Smooth muscle cell (in vitro differentiated cells): ENCODE results near the gene KANSL1. TPM values are rescaled to one million over a fixed set of nuclear protein-coding genes. Genes with fewer than 3 reads are reported as not detected.

Experiments used
- DNase-seq: peaks from one replicate; lab custom pipeline; 2025; ENCODE audit not compliant: unreplicated experiment; lab: John Stamatoyannopoulos, UW
- H2AFZ ChIP-seq: fragments of 200-600 bp; sonication (generic); 2 replicates; pipeline ENCODE4 v1.6.0; 2016; ENCODE audit warnings: antibody characterized with exemption, low read depth, mild to moderate bottlenecking
- H3F3A ChIP-seq: fragments of 200-600 bp; sonication (generic); 2 replicates; pipeline ENCODE4 v1.6.0; 2017; ENCODE audit warnings: antibody characterized with exemption, low read depth
- H3K27ac ChIP-seq: fragments of 200-600 bp; sonication (generic); 2 replicates; pipeline ENCODE4 v1.5.1; 2016; ENCODE audit warnings: low read depth, mild to moderate bottlenecking
- H3K27me3 ChIP-seq: fragments of 200-600 bp; sonication (generic); 2 replicates; pipeline ENCODE4 v1.6.1; 2016; ENCODE audit warnings: low read depth, mild to moderate bottlenecking
- H3K36me3 ChIP-seq: fragments of 200-600 bp; sonication (generic); 2 replicates; pipeline ENCODE4 v1.5.1; 2016; ENCODE audit warnings: low read depth
- H3K4me1 ChIP-seq: fragments of 200-600 bp; sonication (generic); 2 replicates; pipeline ENCODE4 v1.5.1; 2016; ENCODE audit warnings: low read depth
- H3K4me2 ChIP-seq: fragments of 200-600 bp; sonication (generic); 2 replicates; pipeline ENCODE4 v1.6.0; 2016; ENCODE audit warnings: mild to moderate bottlenecking
- H3K4me3 ChIP-seq: fragments of 200-600 bp; sonication (generic); 2 replicates; pipeline ENCODE4 v1.5.1; 2016; ENCODE audit warnings: mild to moderate bottlenecking
- H3K79me2 ChIP-seq: fragments of 200-600 bp; sonication (generic); 2 replicates; pipeline ENCODE4 v1.6.0; 2016; ENCODE audit warnings: low read depth, mild to moderate bottlenecking
- H3K9ac ChIP-seq: fragments of 200-600 bp; sonication (generic); 2 replicates; pipeline ENCODE4 v1.6.0; 2016; ENCODE audit warnings: low read depth
- H3K9me3 ChIP-seq: fragments of 200-600 bp; sonication (generic); replicated peaks from 2 replicates; pipeline ENCODE4 v1.5.1; 2016; ENCODE audit warnings: low read depth
- H4K20me1 ChIP-seq: fragments of 200-600 bp; sonication (generic); 2 replicates; pipeline ENCODE4 v1.6.0; 2016; ENCODE audit warnings: low read depth
- CTCF ChIP-seq: fragments of 200-600 bp; sonication (generic); IDR thresholded peaks from 2 replicates; pipeline ENCODE4 v1.5.1; 2017; ENCODE audit warnings: borderline replicate concordance, mild to moderate bottlenecking, antibody characterized with exemption; ENCODE audit not compliant: insufficient read depth, poor library complexity, severe bottlenecking
- WGBS: methylation state at CpG from one replicate; pipeline ENCODE4 v1.1.7; 2016; ENCODE audit warnings: low lambda C conversion rate; 5-methylcytosine and 5-hydroxymethylcytosine counted together
- polyA plus RNA-seq: library from polyadenylated mRNA; unstranded; fragments of >200 nt; fragmentation: Nextera tagmentation; extraction: Ambion mirVana; gene quantifications from 2 replicates; pipeline ENCODE4 v1.2.1, GENCODE V29; 2016
- total RNA-seq: library from RNA; depleted of rRNA; stranded (reverse); fragments of >200 nt; gene quantifications from 2 replicates; pipeline ENCODE4 v1.2.3, GENCODE V29; 2014

Gene KANSL1
- total and polyA plus RNA-seq, 2 experiments from 2014 or later: 16.9 to 69.7 TPM

DNA sequence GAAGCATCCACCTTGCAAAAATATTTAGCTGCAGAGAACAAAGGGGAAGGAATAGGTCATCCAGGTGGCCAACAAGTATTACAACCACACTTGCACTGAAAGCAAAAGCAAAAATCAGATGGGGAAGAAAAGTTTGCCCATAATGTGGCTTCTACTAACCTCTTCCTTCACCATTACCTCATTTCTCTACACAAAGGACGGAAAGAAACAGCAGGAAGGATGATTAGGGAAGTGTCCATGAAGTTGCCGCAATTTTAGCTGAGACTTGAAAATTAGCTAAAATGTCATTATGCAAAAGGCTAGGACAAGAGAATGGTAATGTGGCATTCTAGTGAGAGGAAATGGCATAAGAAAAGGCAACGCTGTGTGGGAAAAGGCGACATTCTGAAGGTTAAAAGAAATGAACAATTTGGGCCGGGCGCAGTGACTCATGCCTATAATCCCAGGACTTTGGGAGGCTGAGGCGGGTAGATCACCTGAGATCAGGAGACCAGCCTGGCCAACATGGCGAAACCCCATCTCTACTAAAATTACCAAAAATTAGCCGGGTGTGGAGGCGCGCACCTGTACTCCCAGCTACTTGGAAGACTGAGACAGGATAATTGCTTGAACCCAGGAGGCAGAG is 13.7 kb downstream of the KANSL1 start:
- Histone ChIP-seq H3K27me3 (no peaks in the 10 kb centered on the region), H3K9me3 (no peaks in the 10 kb centered on the region), H3K36me3 (no peaks in the 10 kb centered on the region), H3K9ac (no peak overlapping the region), H3K4me1 (peaks cover 14% of the 10 kb centered on the region), H3K27ac (peak overlapping the region; percentile 22), H4K20me1 (peaks cover 100% of the 10 kb centered on the region), H2AFZ (no peak overlapping the region), H3K4me2 (peak overlapping the region; percentile 20), H3F3A (peaks cover 7% of the 10 kb centered on the region), H3K4me3 (no peak overlapping the region), H3K79me2 (peaks cover 100% of the 10 kb centered on the region)
- 85% methylated on average over 11 of the region's 11 CpGs for WGBS
- no peak for DNase-seq
- no peak for TF ChIP-seq CTCF

DNA sequence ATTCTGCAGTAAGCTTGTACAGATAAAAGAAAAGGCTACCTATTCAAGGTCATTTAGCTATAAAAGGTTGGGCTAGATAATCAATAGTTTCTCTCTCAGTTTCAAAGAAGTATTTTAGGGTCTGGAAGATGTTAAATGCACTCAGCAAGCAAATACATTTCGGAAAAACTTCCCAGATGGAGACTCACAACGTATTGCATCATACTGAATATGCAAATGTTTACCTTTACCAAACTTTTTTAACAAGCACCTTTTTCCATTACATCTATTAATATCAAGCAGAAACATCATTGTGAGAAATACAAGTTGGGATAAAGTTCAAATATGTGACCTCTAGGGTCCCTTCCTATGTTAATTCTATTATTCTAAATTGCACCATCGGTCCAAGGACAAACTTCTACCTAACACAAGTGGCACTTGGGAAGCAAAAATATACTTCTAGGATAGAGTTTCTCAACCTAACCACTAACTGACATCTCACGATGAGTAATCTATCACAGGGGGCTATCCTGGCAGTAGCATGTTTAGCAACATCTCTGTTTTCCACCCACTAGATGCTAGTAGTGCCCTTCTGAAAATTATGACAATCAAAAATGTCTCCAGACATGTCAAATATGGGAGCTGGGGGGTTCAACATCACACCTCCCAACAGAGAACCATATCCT is 14.5 kb downstream of the KANSL1 start:
- no peak for DNase-seq
- peaks cover 100% of the 10 kb centered on the region for H4K20me1 ChIP-seq
- no peaks in the 10 kb centered on the region for H3K27me3 ChIP-seq
- no peak overlapping the region for H3K9ac ChIP-seq
- H3K9me3 ChIP-seq: no peaks in the 10 kb centered on the region
- H3F3A ChIP-seq: peaks cover 7% of the 10 kb centered on the region
- H3K79me2 ChIP-seq: peaks cover 100% of the 10 kb centered on the region
- H2AFZ ChIP-seq: no peak overlapping the region
- 64% methylated on average over 4 of the region's 4 CpGs for WGBS
- no peaks in the 10 kb centered on the region for H3K36me3 ChIP-seq
- no peak overlapping the region for H3K4me3 ChIP-seq
- H3K4me2 ChIP-seq: peak overlapping the region; percentile 20
- no peak for TF ChIP-seq CTCF
- H3K27ac ChIP-seq: peak overlapping the region; percentile 22
- H3K4me1 ChIP-seq: peaks cover 14% of the 10 kb centered on the region

DNA sequence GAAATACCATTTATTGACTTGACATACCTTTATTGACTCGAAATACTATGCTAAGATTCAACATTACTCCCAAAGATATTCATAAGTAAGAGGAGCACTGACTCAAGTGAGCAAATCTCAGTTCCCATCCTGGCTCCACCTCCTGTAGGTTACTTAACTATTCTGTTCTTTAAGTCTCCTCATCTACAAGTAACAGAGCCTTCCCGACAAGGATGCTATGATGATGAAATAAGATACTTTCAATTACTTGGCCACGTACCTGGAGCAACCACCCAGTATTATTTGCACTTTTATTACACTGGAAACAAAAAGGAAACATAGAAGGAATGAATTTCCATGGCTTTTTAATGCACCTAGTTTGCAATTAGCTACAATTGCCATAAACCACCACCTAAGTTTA is 16.3 kb downstream of the KANSL1 start:
- H3K27me3 ChIP-seq: no peaks in the 10 kb centered on the region
- 75% methylated on average over 3 of the region's 3 CpGs for WGBS
- no peaks in the 10 kb centered on the region for H3K36me3 ChIP-seq
- H3K79me2 ChIP-seq: peaks cover 100% of the 10 kb centered on the region
- H3K9me3 ChIP-seq: no peaks in the 10 kb centered on the region
- peak overlapping the region; percentile 1 for H3K27ac ChIP-seq
- H3F3A ChIP-seq: peaks cover 4% of the 10 kb centered on the region
- H3K9ac ChIP-seq: no peak overlapping the region
- no peak for TF ChIP-seq CTCF
- H2AFZ ChIP-seq: no peak overlapping the region
- H3K4me3 ChIP-seq: no peak overlapping the region
- no peak overlapping the region for H3K4me2 ChIP-seq
- no peak for DNase-seq
- peaks cover 100% of the 10 kb centered on the region for H4K20me1 ChIP-seq
- peaks cover 15% of the 10 kb centered on the region for H3K4me1 ChIP-seq

DNA sequence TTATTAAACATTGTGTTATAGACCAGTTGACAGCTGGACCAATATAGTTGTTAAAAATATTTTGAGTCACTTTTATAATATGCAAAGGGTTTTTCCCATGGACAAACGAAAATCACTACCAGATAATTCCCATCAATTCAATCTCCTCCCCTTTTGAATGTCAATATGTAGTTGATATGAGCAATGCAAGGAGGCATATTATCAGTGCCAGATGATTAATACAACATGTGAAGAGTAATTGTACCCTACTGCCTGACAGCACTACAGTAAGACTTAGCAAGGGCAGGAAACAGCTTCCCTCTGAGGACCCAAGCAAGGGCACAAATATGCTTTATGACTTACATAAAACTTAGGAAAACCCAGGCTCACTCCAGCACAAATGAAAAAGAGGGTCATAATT is 17.3 kb downstream of the KANSL1 start:
- Histone ChIP-seq H3K27ac (peak overlapping the region; percentile 20), H3K36me3 (peaks cover 10% of the 10 kb centered on the region), H3K9me3 (no peaks in the 10 kb centered on the region), H3K4me2 (no peak overlapping the region), H3K4me3 (no peak overlapping the region), H3K9ac (no peak overlapping the region), H2AFZ (no peak overlapping the region), H3K79me2 (peaks cover 100% of the 10 kb centered on the region), H4K20me1 (peaks cover 100% of the 10 kb centered on the region), H3K27me3 (no peaks in the 10 kb centered on the region), H3K4me1 (peaks cover 11% of the 10 kb centered on the region), H3F3A (peaks cover 4% of the 10 kb centered on the region)
- DNase-seq: no peak
- WGBS: 24% methylated on average over 1 of the region's 1 CpG
- no peak for TF ChIP-seq CTCF
